ENCODE data around the gene CLSTN2. TPM values are rescaled to one million over a fixed set of nuclear protein-coding genes. Genes with fewer than 3 reads are reported as not detected.

Gene CLSTN2
- total and polyA plus RNA-seq, 2 of the 8 experiments (the other 6 are each of a cell fraction or from before 2014, with no cell fraction given) = 0.39 to 0.52 TPM

GRCh38 chr3:140423146-140423545 lies 488.2 kb downstream of the CLSTN2 start (continued):
- no peak for TF ChIP-seq RNF2 (IDR thresholded peaks at IDR 0.05; ENCODE audit: borderline replicate concordance, low read depth, low read length, missing control alignments, poor library complexity, severe bottlenecking)
- no peak for TF ChIP-seq SAP30 (IDR thresholded peaks at IDR 0.05; ENCODE audit: insufficient read depth, insufficient replicate concordance, low read length)
- no peak for TF ChIP-seq YY1 (IDR thresholded peaks at IDR 0.05; ENCODE audit: low read depth, low read length)

Data from H1 (cell line).